HEK293 (cell line): ENCODE data around the gene RPS6KA2.

Experiments
- CTCF ChIA-PET: fragments of 350-600 bp; formaldehyde crosslinking; extraction: SDS; loops from one replicate; lab custom pipeline; 2021; ENCODE audit warnings: antibody characterized with exemption; lab: Yijun Ruan, JAX
- POLR2A ChIA-PET: fragments of 300-600 bp; formaldehyde crosslinking; extraction: SDS; loops from one replicate; lab custom pipeline; 2020; ENCODE audit warnings: antibody characterized with exemption, inconsistent platforms; lab: Yijun Ruan, JAX
- H3K27ac ChIP-seq: fragments of 200-500 bp; sonication (Bioruptor generic); 2 replicates; pipeline ENCODE4 v1.5.1; 2014; ENCODE audit warnings: low read depth, low read length, control low read depth, inconsistent platforms; ENCODE audit errors: extremely low read depth
- H3K36me3 ChIP-seq, 2 experiments: fragments of 200-500 bp in 1 of 2; sonication (Bioruptor generic) in 1 of 2; 1 replicate in 1 of 2; 2 replicates in 1 of 2; pipeline ENCODE4 v1.5.1; 2014 to 2017; ENCODE audit warnings: inconsistent platforms in 2 of 2, low read length in 2 of 2; ENCODE audit not compliant: control insufficient read depth in 2 of 2, insufficient read depth in 1 of 2
- H3K4me1 ChIP-seq: fragments of 200-500 bp; sonication (Bioruptor generic); 2 replicates; pipeline ENCODE4 v1.5.1; 2014; ENCODE audit warnings: mild to moderate bottlenecking, low read length, inconsistent platforms; ENCODE audit not compliant: control insufficient read depth, insufficient read depth
- H3K4me3 ChIP-seq: 2 replicates; pipeline ENCODE4 v1.5.1; 2011; ENCODE audit warnings: low read depth, mild to moderate bottlenecking, control low read depth, low read length, moderate library complexity
- H3K9me3 ChIP-seq: fragments of 200-500 bp; sonication (Bioruptor generic); 2 replicates; pipeline ENCODE4 v1.5.1; 2014; ENCODE audit warnings: low read depth, low read length, inconsistent platforms; ENCODE audit not compliant: control insufficient read depth, insufficient read depth
- EGR2 ChIP-seq: fragments of 450-650 bp; formaldehyde crosslinking; IDR thresholded peaks from 2 replicates; pipeline ENCODE4 v1.5.1; 2016; ENCODE audit warnings: low read depth, missing biosample characterization, missing genetic modification characterization
- GLIS2 ChIP-seq: fragments of 450-650 bp; formaldehyde crosslinking; IDR thresholded peaks from 2 replicates; pipeline ENCODE4 v1.5.1; 2016; ENCODE audit warnings: missing biosample characterization, missing genetic modification characterization
- HOXC10 ChIP-seq: sonication (generic); formaldehyde crosslinking; IDR thresholded peaks from 2 replicates; pipeline ENCODE4 v1.8.1; 2023; ENCODE audit warnings: mild to moderate bottlenecking, missing genetic modification reagents
- KLF16 ChIP-seq: fragments of 450-650 bp; formaldehyde crosslinking; IDR thresholded peaks from 2 replicates; pipeline ENCODE4 v1.5.1; 2017; ENCODE audit warnings: missing biosample characterization, missing genetic modification characterization
- SCRT1 ChIP-seq: fragments of 450-650 bp; formaldehyde crosslinking; IDR thresholded peaks from 2 replicates; pipeline ENCODE4 v1.5.1; 2016; ENCODE audit warnings: missing biosample characterization, missing genetic modification characterization, borderline replicate concordance
- ZBTB17 ChIP-seq: fragments of 450-650 bp; formaldehyde crosslinking; IDR thresholded peaks from 2 replicates; pipeline ENCODE4 v1.5.1; 2016; ENCODE audit warnings: missing biosample characterization, missing genetic modification characterization
- ZBTB8A ChIP-seq: fragments of 450-650 bp; formaldehyde crosslinking; IDR thresholded peaks from 2 replicates; pipeline ENCODE4 v1.5.1; 2016; ENCODE audit warnings: missing biosample characterization, missing genetic modification characterization
- ZNF24 ChIP-seq: fragments of 450-650 bp; formaldehyde crosslinking; IDR thresholded peaks from 2 replicates; pipeline ENCODE4 v1.5.1; 2016; ENCODE audit warnings: missing biosample characterization, missing genetic modification characterization
- ZNF266 ChIP-seq: fragments of 450-650 bp; formaldehyde crosslinking; IDR thresholded peaks from 2 replicates; pipeline ENCODE4 v1.5.1; 2016; ENCODE audit warnings: missing biosample characterization, missing genetic modification characterization, low read depth
- ZNF292 ChIP-seq: fragments of 450-650 bp; formaldehyde crosslinking; IDR thresholded peaks from 2 replicates; pipeline ENCODE4 v1.5.1; 2016; ENCODE audit warnings: low read depth, missing biosample characterization, missing genetic modification characterization, borderline replicate concordance
- ZNF335 ChIP-seq: fragments of 450-650 bp; formaldehyde crosslinking; conservative IDR thresholded peaks from 2 replicates; pipeline ENCODE4 v1.5.1; 2016; ENCODE audit warnings: missing biosample characterization, missing genetic modification characterization
- ZNF548 ChIP-seq: fragments of 450-650 bp; formaldehyde crosslinking; IDR thresholded peaks from 2 replicates; pipeline ENCODE4 v1.5.1; 2016; ENCODE audit warnings: missing biosample characterization, missing genetic modification characterization
- ZNF610 ChIP-seq: fragments of 450-650 bp; formaldehyde crosslinking; IDR thresholded peaks from 2 replicates; pipeline ENCODE4 v1.5.1; 2016; ENCODE audit warnings: missing biosample characterization, missing genetic modification characterization, borderline replicate concordance
- ZNF785 ChIP-seq: fragments of 450-650 bp; formaldehyde crosslinking; IDR thresholded peaks from 2 replicates; pipeline ENCODE4 v1.5.1; 2016; ENCODE audit warnings: missing biosample characterization, missing genetic modification characterization
- TF ChIP-seq, protein P1 (sequence below): fragments of 450-650 bp; formaldehyde crosslinking; IDR thresholded peaks from 2 replicates; pipeline ENCODE4 v1.5.1; 2016; ENCODE audit warnings: missing biosample characterization, missing genetic modification characterization
- TF ChIP-seq, protein P2 (sequence below): fragments of 450-650 bp; formaldehyde crosslinking; IDR thresholded peaks from 2 replicates; pipeline ENCODE4 v1.5.1; 2017; ENCODE audit warnings: missing biosample characterization, missing genetic modification characterization
- TF ChIP-seq, protein P3 (sequence below): fragments of 450-650 bp; formaldehyde crosslinking; optimal IDR thresholded peaks from 2 replicates; pipeline ENCODE3; 2016; ENCODE audit warnings: missing biosample characterization, mild to moderate bottlenecking, missing genetic modification characterization
- TF ChIP-seq, protein P4 (sequence below): fragments of 450-650 bp; formaldehyde crosslinking; IDR thresholded peaks from 2 replicates; pipeline ENCODE4 v1.5.1; 2016; ENCODE audit warnings: missing biosample characterization, missing genetic modification characterization
- TF ChIP-seq, protein P5 (sequence below): sonication (generic); formaldehyde crosslinking; IDR thresholded peaks from 2 replicates; pipeline ENCODE4 v1.8.1; 2022; ENCODE audit warnings: mild to moderate bottlenecking, moderate library complexity, missing genetic modification reagents

RPS6KA2 gene

DNA sequence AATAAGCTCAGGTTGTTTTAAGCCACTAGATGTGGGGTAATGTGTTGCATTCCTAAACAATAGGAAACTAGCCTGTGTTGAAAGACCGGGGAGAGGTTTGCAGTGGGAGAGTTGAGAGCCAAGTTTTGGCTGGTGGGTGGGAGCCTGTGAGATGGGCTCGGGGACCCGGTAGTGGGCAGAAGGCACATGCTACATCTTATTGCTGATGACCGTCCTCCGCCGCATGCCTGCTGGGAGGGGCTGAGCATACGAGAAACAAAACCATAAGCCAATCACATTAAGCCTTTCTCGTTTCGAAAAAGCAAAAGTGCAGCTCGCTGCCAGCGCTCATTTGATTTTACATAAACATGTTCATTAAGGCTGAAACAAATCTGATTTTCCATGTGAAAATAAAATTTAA lies 186.9 kb downstream of the RPS6KA2 start:
- H3K27ac ChIP-seq = no peak overlapping the region
- H3K4me3 ChIP-seq = no peak overlapping the region
- H3K4me1 ChIP-seq = no peaks in the 10 kb centered on the region
- ChIA-PET POLR2A (no interaction called here), CTCF (no interaction called here)
- no peaks in the 10 kb centered on the region for H3K9me3 ChIP-seq
- TF ChIP-seq KLF16 (tag by site-specific recombination) = no peak
- TF ChIP-seq, protein P1, sequence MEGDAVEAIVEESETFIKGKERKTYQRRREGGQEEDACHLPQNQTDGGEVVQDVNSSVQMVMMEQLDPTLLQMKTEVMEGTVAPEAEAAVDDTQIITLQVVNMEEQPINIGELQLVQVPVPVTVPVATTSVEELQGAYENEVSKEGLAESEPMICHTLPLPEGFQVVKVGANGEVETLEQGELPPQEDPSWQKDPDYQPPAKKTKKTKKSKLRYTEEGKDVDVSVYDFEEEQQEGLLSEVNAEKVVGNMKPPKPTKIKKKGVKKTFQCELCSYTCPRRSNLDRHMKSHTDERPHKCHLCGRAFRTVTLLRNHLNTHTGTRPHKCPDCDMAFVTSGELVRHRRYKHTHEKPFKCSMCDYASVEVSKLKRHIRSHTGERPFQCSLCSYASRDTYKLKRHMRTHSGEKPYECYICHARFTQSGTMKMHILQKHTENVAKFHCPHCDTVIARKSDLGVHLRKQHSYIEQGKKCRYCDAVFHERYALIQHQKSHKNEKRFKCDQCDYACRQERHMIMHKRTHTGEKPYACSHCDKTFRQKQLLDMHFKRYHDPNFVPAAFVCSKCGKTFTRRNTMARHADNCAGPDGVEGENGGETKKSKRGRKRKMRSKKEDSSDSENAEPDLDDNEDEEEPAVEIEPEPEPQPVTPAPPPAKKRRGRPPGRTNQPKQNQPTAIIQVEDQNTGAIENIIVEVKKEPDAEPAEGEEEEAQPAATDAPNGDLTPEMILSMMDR (tag by site-specific recombination) = no peak
- no peak for TF ChIP-seq ZNF24 (tag by site-specific recombination)
- TF ChIP-seq GLIS2 (tag by site-specific recombination) = no peak
- no peak for TF ChIP-seq ZNF548 (tag by site-specific recombination)
- TF ChIP-seq, protein P2, sequence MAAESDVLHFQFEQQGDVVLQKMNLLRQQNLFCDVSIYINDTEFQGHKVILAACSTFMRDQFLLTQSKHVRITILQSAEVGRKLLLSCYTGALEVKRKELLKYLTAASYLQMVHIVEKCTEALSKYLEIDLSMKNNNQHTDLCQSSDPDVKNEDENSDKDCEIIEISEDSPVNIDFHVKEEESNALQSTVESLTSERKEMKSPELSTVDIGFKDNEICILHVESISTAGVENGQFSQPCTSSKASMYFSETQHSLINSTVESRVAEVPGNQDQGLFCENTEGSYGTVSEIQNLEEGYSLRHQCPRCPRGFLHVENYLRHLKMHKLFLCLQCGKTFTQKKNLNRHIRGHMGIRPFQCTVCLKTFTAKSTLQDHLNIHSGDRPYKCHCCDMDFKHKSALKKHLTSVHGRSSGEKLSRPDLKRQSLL (tag by site-specific recombination) = no peak
- TF ChIP-seq HOXC10 (CRISPR knock-in tag) = no peak
- no peak for TF ChIP-seq EGR2 (tag by site-specific recombination)
- TF ChIP-seq, protein P3, sequence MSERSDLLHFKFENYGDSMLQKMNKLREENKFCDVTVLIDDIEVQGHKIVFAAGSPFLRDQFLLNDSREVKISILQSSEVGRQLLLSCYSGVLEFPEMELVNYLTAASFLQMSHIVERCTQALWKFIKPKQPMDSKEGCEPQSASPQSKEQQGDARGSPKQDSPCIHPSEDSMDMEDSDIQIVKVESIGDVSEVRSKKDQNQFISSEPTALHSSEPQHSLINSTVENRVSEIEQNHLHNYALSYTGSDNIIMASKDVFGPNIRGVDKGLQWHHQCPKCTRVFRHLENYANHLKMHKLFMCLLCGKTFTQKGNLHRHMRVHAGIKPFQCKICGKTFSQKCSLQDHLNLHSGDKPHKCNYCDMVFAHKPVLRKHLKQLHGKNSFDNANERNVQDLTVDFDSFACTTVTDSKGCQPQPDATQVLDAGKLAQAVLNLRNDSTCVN (tag by site-specific recombination) = no peak
- no peak for TF ChIP-seq SCRT1 (tag by site-specific recombination)
- TF ChIP-seq ZBTB17 (tag by site-specific recombination) = no peak
- TF ChIP-seq ZNF266 (tag by site-specific recombination) = no peak
- no peak for TF ChIP-seq ZNF335 (tag by site-specific recombination)
- TF ChIP-seq, protein P4, sequence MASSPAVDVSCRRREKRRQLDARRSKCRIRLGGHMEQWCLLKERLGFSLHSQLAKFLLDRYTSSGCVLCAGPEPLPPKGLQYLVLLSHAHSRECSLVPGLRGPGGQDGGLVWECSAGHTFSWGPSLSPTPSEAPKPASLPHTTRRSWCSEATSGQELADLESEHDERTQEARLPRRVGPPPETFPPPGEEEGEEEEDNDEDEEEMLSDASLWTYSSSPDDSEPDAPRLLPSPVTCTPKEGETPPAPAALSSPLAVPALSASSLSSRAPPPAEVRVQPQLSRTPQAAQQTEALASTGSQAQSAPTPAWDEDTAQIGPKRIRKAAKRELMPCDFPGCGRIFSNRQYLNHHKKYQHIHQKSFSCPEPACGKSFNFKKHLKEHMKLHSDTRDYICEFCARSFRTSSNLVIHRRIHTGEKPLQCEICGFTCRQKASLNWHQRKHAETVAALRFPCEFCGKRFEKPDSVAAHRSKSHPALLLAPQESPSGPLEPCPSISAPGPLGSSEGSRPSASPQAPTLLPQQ = no peak
- no peak for TF ChIP-seq ZBTB8A (tag by site-specific recombination)
- TF ChIP-seq ZNF292 (tag by site-specific recombination) = no peak
- TF ChIP-seq, protein P5, sequence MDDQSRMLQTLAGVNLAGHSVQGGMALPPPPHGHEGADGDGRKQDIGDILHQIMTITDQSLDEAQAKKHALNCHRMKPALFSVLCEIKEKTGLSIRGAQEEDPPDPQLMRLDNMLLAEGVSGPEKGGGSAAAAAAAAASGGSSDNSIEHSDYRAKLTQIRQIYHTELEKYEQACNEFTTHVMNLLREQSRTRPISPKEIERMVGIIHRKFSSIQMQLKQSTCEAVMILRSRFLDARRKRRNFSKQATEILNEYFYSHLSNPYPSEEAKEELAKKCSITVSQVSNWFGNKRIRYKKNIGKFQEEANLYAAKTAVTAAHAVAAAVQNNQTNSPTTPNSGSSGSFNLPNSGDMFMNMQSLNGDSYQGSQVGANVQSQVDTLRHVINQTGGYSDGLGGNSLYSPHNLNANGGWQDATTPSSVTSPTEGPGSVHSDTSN (CRISPR knock-in tag) = no peak
- no peak for TF ChIP-seq ZNF610 (tag by site-specific recombination)
- TF ChIP-seq ZNF785 (tag by site-specific recombination) = no peak
- no peaks in the 10 kb centered on the region for H3K36me3 ChIP-seq
